Endothelial cell of umbilical vein (primary cell): ENCODE measurements around the gene CAMK2D.

Experiments used
- POLR2A ChIP-seq: IDR thresholded peaks from 2 replicates; pipeline ENCODE4 v1.6.1; 2012; ENCODE audit warnings: low read depth, mild to moderate bottlenecking, control low read depth, low read length
- TF ChIP-seq, protein P1 (sequence below), 2 donors: IDR thresholded peaks; 1 replicate in 1 of 2; 2 replicates in 1 of 2; pipeline ENCODE4 v1.5.1; 2011; ENCODE audit warnings: low read length in 2 of 2, mild to moderate bottlenecking in 2 of 2, moderate library complexity in 2 of 2, control low read depth in 1 of 2, inconsistent platforms in 1 of 2, low read depth in 1 of 2; ENCODE audit not compliant: insufficient read depth in 1 of 2; ENCODE audit errors: extremely low read depth in 1 of 2
- TF ChIP-seq, protein P2 (sequence below): IDR thresholded peaks from 2 replicates; pipeline ENCODE4 v1.6.1; 2011; ENCODE audit not compliant: insufficient read depth, insufficient read length

DNA sequence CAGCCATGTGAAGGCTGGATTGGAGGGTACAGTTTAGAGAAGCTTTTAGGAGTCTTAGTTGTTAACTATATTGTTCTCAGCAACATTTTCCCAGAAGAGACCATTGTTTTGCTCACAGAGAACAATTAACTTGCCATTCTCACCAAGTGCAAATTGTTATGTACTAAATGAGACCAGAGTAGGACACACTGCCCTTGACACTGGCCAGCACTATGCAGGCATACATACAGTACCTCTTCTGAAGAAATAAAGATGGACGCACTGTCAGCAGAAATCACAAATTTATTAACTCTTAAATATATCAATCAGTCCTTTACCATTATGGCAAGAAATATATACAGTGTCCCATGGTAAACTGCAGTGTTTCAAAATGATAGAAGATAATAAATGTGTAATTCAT lies 309.4 kb downstream of the CAMK2D start:
- TF ChIP-seq, protein P1, sequence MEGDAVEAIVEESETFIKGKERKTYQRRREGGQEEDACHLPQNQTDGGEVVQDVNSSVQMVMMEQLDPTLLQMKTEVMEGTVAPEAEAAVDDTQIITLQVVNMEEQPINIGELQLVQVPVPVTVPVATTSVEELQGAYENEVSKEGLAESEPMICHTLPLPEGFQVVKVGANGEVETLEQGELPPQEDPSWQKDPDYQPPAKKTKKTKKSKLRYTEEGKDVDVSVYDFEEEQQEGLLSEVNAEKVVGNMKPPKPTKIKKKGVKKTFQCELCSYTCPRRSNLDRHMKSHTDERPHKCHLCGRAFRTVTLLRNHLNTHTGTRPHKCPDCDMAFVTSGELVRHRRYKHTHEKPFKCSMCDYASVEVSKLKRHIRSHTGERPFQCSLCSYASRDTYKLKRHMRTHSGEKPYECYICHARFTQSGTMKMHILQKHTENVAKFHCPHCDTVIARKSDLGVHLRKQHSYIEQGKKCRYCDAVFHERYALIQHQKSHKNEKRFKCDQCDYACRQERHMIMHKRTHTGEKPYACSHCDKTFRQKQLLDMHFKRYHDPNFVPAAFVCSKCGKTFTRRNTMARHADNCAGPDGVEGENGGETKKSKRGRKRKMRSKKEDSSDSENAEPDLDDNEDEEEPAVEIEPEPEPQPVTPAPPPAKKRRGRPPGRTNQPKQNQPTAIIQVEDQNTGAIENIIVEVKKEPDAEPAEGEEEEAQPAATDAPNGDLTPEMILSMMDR (IDR thresholded peaks at IDR 0.05; ENCODE audit: extremely low read depth in 1 of 2, insufficient read depth in 1 of 2, low read depth in 1 of 2, low read length in 2 of 2) = no peak
- TF ChIP-seq POLR2A = no peak
- TF ChIP-seq, protein P2, sequence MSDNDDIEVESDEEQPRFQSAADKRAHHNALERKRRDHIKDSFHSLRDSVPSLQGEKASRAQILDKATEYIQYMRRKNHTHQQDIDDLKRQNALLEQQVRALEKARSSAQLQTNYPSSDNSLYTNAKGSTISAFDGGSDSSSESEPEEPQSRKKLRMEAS = no peak
